GM19324 (cell line): Measurements from ENCODE around the gene COL23A1.

Experiments used
- ATAC-seq: cut with Tn5 transposase; IDR thresholded peaks from one replicate; pipeline ENCODE4 v1.9.1; 2021; ENCODE audit warnings: mild to moderate bottlenecking, moderate library complexity; ENCODE audit not compliant: unreplicated experiment, low FRiP score

The COL23A1 gene

DNA sequence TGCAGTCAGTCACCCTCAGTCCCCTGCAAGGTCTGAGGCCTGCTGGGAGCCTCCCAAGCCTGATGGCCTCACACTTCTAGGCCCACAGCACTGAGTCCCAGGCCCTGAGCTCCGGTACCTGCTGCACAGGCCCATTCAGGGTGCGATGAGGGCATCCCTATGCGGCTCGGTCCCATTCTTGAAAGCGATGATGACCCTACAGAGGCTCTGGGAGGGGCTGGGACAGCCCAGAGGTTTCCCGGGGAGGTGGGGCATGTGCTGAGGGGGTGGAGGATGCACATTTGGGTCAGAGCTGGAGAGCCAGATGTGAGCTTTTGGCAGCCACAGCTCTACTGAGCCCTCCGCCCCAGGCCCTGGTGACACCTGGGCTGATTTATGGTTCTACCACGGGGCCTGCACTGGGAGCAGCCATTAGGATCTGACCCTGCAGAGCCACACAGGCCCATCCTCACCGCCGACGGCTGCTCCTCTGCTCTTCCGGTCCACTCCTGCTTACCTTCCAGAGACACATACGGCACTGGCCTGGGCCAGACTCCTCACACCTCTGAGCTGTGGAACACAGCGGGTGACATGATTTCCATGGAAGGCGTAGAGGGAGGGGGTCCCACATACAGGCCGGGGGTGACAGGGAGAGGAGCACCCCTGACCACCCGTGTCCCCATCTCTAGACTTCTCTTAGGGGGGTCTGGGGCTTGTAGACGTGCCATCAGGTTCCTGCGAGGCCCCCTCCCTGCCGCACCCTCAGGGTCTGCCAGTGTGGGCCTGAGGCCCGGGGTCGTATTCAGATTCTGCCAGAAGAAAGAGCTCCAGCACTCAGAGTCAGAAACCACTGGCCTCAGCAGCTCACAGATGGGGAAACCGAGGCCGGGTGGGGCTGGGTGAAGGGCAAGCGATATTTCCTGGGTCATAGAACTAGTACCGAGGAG is 53.4 kb downstream of the COL23A1 start:
- ATAC-seq, result no peak

DNA sequence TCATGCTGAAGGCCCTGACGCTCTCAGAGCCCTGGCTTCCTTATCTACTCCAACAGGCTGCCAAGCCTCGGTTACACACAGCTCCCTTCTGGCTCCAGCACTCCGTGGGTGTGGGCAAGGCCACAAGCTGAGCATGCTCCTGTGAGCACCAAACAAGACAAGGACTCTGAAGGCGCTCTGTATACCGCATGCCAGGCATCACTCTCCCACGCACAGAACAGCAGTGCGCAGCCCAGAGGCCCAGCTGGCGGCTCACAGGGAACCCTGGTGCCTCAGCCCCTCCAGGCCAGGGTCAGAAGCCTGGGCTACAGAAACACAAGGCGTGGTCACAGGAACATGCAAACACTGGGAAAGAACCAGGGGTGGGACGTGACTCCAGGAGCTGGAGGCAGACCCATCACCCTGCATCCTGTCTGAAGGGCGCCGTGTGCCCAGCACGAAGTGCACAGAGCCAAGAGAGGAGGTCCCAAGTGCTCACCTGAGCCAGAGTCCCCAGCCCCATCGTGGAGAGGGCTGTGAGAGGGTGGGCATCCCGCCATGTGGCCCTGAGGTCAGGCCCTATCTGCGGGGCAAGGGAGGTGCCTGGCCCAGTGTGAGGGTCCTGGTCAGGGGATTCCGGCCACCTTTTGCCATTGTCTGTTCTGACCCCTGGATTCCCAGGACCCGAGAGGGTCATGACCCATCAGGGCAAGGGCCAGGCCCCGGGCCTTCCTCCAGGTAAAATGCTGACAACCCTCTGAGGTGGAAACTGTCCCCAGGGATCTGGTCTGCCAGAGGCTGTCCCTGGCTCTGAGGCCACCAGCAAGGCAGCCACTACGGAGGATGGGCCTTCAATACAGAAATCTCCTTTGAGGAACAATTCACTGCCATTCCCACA is 54.7 kb downstream of the COL23A1 start:
- no peak for ATAC-seq

DNA sequence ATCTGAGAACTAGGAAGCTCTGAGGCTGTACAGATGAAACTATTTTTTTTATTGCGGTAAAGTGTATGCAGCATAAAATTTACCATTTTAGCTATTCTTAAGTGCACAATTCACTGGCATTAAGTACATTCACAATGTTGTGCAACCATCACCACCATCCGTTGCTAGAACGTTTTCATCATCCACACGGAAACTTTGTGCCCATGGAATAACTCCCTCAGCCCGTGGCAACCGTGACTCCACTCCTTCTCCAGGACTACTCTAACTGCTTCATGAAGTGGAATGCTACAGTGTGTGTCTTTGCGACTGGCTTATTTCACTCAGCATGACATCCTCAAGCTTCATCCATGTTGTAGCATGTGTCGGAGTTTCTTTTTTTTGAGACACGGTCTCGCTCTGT is 57.1 kb downstream of the COL23A1 start:
- ATAC-seq, result no peak

DNA sequence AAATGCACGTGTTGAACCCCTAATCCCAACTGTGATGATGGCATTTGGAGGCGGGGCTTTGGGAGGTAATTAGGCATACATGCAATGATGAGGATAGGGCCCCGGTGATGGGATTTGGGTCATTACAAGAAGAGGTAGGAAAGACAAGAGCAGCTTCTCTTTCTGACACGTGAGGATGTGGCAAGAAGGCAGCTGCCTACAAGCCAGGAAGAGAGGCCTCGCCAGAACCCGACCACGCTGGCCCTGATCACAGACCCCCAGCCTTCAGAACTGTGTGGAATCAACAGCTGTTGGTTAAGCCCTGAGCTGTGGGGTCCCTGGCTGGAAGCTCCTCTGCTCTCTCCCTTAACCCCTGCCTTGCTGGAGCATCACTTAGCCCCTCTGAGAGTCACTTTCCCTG is 57.5 kb downstream of the COL23A1 start:
- no peak for ATAC-seq

DNA sequence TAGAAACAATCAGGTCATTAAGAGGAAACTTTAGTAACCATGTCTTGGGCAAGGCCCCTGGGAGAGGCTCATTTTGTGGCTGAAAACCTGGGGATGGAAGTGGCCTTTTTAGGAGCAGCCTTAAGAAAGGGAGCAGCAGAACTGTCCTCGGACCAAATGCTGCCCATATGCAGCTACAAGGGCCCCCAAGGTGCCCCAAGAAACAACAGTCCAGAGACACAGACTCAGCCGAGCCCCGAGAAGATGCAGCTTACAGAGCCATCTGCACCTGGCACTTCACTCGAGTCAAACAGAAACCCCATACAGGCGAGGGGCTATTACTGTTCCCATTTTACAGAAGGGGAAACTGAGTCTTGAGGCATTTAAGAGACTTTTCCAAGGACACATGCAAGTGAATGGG is 58.0 kb downstream of the COL23A1 start:
- ATAC-seq, result no peak

DNA sequence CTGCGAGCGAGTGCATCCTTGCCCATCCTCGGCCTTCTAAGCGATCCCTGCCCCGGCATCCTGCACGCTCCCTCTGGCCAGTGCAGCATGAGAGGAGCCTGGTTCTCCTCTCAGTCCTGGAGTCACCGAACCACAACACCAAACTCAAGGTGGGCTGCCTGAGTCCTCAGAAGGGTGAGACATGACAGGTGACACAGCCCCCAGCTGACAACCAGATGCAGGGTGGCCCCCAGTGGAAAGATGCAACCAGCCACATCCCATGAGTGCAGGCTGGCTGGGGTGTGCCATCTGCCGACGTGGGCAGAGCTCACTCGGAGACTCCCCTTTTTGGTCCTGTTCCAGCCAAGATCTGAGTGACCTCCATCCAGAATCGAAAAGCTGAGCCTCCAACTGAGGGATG is 58.4 kb downstream of the COL23A1 start:
- ATAC-seq, result no peak

DNA sequence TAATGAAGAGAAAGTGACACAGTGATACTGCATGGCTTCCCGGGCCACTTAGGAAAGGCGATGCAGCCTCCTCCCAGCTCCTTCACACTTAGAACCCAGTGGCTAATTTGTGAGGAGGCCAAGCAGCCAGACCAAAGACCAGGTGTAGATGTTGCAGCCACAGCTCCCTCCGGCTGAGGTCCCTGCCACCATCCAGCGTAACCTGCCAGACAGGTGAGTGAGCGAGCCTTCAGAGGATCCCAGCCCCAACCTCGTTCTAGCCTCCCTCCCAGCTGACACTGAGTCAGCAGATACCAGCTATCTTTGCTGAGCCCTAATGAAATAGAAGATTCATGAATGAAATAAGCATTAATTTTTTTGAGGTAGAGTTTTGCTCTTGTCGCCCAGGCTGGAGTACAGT is 59.7 kb downstream of the COL23A1 start:
- ATAC-seq, result no peak

DNA sequence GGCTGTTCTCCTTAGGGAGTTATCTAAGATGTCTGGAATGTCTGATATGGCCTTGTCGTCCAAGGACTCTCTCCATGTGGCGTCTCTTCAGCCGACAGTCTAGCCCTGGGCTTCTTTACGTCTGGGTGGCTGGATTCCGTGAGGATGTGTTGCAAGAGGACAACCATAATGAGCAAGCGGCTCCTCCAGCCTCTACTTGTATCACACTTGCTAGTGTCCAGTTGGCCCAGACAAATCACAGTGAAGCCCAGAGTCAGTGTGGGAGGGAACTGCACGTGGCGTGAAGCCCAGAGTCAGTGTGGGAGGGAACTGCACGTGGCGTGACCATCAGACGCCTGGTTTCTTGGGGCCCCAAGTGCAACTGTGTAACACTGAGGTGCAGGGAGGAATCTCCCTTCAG is 61.1 kb downstream of the COL23A1 start:
- ATAC-seq, result no peak

DNA sequence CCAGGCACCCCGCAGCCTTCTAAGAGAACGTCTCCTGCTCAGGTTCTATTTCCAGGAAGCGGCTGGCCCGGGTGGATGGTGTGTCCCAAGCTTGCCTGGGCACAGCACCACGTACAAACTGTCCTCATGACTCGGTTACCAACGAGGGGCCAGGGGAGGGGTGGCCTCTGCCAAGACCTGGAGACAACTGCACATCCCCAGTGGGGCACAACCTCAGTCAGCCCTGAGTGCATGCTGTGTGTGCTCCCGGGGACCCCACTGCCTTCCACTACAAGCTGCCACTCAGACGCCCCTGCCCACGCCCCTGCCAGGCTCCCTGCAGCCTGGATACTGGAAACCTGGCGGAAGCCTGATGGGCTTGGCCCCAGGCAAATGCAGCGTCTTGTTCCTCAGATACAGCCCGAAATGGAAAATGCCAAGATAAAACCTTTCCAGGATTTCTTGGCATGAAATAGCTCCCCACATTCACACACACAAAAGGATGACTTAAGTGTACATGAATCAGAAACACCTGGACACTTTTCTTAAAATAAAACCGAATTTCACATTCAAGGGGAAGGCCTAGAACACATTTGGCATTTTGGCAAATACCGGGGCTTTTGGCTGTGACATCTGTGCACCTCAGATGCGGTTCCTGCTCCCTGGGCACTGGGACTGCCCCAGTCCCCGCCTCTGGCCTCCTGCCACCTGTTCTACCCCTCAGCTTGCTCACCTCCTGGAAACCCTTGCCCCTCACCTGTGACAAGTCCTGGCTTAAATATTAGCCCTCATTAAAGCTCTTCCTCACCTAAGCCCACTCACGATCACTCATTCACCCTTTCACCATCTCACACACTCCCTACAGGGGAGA is 62.5 kb downstream of the COL23A1 start:
- no peak for ATAC-seq

DNA sequence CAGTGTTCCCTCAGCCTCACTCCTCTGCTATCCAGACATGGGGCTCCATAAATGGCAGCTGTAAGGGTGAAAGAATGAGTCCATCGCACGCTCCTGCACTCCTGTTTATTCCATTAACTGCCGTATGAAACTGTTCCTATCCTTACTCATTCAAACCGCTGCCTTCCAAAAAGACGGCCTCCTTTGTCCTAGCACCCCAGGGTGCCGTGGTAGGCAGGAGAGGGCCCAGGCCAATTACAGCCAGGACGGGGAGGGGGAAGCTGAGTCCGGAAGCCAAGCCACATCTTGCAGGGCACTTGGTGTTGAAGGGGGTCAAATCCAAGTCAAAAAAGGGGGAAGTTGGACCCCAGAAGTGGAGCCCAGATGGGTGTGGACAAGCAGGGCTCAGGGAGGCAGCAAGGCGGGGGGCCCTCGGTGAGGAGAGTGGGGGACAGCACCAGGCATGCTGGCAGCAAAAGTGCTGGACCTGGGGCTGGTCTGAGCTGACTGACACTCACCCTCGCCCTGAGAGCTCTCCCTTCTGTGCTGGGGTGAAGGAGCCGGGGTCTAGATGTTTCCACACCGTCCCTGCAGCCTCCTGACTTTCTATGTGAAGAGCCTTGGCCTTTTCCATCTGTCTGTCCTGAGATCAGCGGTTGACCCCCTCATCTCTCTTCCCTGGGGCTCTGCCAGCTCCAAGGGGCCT is 63.3 kb downstream of the COL23A1 start:
- no peak for ATAC-seq

DNA sequence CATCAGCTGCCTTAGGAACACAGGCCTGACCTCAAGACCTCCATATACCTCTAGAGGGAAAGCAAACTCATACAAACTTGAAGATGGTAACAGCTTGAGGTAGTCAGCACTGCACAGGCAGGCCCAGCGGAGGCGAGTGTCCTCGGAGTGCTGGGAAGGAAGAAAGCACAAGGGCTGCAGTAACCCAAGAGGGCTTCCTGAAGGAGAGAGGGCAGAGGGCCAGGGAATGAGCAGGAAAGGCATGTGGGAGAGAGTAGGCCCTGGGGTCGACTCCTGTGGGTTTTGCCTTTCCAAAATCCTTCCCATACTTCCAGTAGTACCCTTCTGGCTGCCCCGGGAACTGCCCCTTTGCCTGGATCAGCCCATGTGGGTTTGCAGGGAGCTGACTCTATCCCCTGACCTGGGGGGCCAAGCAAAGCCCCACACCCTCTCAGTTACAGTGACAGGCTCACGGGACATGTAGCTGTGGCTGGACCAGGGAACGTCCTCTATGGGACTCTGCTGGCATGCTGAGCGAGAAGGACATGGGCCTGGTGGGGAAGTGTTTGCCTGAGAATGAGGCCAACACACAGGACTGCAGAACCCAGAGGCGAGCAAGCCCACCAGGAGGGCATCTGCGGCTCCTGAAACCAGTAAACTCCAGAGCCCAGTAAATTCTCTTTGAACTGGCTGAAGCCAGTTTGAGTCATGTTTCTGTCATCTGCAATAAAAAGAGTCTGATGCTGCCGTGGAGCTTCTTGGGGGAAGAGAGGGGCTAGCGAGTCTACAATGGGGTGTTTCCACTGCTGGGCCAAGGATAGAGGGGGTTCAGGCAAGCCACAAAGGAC is 64.1 kb downstream of the COL23A1 start:
- no peak for ATAC-seq

DNA sequence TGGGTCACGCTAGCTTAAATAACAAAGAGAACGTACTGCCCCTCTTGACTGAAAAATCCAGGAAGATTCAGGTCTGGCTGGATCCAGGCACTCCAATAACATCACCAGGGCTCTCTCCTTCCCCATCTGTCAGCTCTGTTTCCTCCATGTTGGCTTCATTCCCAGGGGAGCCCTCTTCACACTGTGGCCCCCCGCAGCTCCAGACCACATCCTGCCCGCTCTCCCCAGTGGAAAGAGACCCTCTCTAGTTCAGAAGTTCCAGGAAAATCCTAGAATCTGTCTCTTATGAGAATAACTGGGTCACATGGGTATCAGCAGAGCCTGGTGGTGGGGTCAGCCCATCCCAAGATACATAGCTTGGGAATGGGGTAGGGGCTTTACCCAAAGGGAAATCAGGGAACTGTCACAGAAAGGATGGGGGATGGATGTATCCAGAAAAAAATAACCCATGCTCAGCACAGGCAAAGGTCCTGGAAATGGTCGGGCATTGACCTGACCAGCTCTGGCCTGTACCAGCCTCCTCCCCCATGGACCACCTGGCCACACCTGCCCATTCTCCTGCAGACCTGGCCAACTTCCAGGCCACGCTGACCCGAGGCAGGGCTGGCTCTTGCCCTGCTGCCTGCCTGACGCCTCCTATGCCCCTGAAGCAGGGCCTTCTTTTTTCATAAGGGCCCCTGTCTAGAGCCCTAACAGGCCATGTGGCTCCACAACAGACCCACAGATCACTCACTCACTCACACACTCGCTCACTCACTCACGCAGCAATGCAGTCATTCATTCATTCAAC is 65.9 kb downstream of the COL23A1 start:
- no peak for ATAC-seq

DNA sequence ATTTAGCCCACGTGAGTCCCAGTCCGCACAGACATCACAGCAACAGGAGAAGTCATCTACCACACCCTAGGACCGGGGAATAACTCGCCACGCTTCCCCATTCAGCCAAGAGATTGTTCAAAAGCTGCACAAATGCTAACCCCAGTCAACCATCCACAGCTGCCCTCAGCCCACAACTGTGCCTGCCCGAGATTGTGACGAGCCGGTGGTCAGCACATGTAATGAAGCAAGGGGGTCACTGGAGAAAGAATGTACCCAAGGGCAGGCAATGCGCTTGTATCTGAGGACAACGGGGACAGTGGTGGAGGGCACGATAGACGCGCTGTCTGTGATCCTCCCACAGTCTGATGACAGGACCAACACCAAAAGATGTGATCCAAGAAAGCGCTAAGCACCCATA is 67.8 kb downstream of the COL23A1 start:
- ATAC-seq, result no peak

DNA sequence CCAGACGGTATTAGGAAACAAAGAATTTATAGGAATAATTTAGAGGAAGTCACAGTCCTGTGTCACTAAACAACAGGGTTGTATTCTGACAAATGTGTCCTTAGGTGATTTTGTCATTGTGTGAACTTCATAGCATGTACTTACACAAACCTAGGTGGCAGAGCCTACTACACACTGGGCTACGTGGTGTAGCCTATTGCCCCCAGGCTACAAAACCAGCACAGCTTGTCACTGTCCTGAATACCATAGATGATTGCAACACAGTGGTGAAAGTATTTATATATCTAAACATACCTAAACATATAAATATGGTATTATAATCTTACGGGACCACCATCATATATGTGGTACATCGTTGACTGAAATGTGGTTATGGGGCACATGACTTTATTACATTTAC is 69.3 kb downstream of the COL23A1 start:
- no peak for ATAC-seq

DNA sequence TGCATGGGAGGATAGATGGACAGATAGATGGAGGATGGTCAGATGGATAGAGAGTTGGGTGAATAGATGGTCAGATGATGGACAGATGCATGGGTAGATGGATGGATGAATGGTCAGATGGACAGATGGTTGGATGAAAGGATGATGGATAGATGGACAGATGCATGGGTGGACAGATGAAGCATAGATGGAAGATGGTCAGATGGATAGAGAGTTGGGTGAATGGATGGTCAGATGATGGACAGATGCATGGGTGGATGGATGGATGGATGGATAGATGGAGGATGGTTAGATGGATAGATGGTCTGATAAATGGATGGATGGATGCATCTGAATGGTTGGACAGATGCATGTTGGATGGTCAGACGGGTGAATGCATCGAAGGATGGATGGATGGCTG is 70.4 kb downstream of the COL23A1 start:
- ATAC-seq, result no peak

DNA sequence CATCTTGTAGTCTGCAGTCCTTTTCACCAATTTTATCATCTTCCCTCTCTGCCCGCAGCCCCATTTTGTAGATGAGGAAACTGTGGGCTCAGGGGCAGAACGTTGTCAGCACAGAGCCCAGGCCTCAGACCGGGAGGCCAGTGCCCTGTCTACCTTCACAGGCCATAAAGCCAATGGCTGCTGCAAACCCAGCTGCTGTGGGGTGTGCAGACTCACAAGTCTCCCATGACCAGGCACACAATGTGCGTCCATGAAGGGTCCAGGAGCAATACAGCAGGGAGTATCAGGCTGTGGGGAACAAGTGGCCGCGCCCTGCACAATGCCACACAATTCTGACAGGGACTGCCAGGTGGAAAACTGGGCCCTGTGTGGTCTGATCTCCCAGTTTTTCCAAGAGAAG is 71.0 kb downstream of the COL23A1 start:
- ATAC-seq, result no peak

DNA sequence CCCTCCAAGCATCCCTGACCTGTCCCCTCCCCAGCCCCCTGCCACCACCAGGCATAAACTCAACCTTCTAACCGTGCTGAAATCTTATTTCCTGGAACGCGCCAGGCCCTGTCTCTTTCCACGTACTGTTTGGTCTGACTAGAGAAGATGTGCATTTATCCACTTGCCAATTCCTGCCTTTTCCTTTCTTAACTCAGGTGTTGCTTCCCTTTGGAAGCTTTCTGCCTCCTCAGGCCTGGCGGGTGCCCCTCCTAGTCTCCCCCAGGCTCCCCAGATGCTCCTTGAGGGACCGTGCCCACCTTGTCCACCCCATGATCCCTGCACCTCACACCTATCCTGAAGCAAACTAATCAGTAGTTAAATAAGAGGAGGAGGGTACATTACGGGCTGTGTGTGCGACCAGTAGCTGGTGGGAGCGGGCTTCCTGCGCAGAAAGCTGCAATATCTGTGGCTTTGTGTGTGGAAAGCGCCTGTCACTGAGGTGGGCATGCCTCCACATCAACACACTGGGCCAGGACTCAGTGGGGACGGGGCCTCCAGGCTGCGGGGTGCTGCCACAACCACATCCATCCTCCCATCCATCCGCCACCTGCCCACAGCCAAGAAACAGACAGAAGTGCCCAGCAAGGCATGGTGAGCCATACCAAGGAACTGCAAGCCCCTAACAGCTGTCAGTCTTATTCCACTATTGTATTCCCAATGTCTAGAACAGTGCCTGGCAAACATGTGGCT is 73.5 kb downstream of the COL23A1 start:
- no peak for ATAC-seq
